GM12865 (cell line): Measurements from ENCODE around the gene TEX48.
A peak's percentile ranks its signal among the peaks of the same experiment; 100 is the strongest.

Experiments used
- DNase-seq: peaks from one replicate; pipeline ENCODE4 v3.0.0; 2010; ENCODE audit warnings: low read depth
- H3K4me3 ChIP-seq: 2 replicates; pipeline ENCODE4 v1.5.1; 2011; ENCODE audit warnings: mild to moderate bottlenecking, low read depth, low read length, control low read depth
- CTCF ChIP-seq: IDR thresholded peaks from 2 replicates; pipeline ENCODE4 v1.5.1; 2011; ENCODE audit warnings: low read length, control low read depth, low read depth, inconsistent platforms; ENCODE audit not compliant: insufficient read depth; ENCODE audit errors: missing control alignments

TEX48 gene

GRCh38 chr9:114694719-114695269, 12.8 kb upstream of the TEX48 start:
- DNase-seq, result peak; percentile 91
- TF ChIP-seq CTCF, result no peak
- H3K4me3 ChIP-seq, result no peak overlapping the region

GRCh38 chr9:114694146-114694545, 12.2 kb upstream of the TEX48 start:
- TF ChIP-seq CTCF, result no peak
- no peak for DNase-seq
- H3K4me3 ChIP-seq, result no peak overlapping the region

GRCh38 chr9:114693248-114693855, 11.4 kb upstream of the TEX48 start:
- DNase-seq, result no peak
- TF ChIP-seq CTCF, result no peak
- no peak overlapping the region for H3K4me3 ChIP-seq

GRCh38 chr9:114691956-114692295, 9.9 kb upstream of the TEX48 start:
- no peak for TF ChIP-seq CTCF
- no peak overlapping the region for H3K4me3 ChIP-seq
- DNase-seq, result no peak

GRCh38 chr9:114691046-114691955, 9.3 kb upstream of the TEX48 start:
- peak; percentile 82 for DNase-seq
- H3K4me3 ChIP-seq, result no peak overlapping the region
- no peak for TF ChIP-seq CTCF

GRCh38 chr9:114690308-114690707, 8.3 kb upstream of the TEX48 start:
- DNase-seq, result no peak

More at GRCh38 chr9:114690308-114690707, 8.3 kb upstream of the TEX48 start:
- no peak overlapping the region for H3K4me3 ChIP-seq
- no peak for TF ChIP-seq CTCF
